ENCODE results near the gene PRCP.

PRCP gene

GRCh38 chr11:82787981-82788380 lies 112.2 kb downstream of the PRCP start:
- Histone ChIP-seq H3K27ac (no peak overlapping the region), H3K36me3 (no peaks in the 10 kb centered on the region), H3K27me3 (peaks cover 6% of the 10 kb centered on the region), H3K9me3 (no peaks in the 10 kb centered on the region), H3K4me3 (ENCODE audit: low read depth in 1 of 2, low read length in 1 of 2) (no peak overlapping the region), H3K4me1 (ENCODE audit: control insufficient read depth in 1 of 2, insufficient read depth in 1 of 2, low read depth in 1 of 2, low read length in 1 of 2) (no peaks in the 10 kb centered on the region)
- no peak for TF ChIP-seq CTCF (IDR thresholded peaks at IDR 0.05)

GRCh38 chr11:82786836-82787235 lies 113.4 kb downstream of the PRCP start:
- Histone ChIP-seq H3K36me3 (no peaks in the 10 kb centered on the region), H3K9me3 (no peaks in the 10 kb centered on the region), H3K27ac (no peak overlapping the region), H3K27me3 (peaks cover 6% of the 10 kb centered on the region), H3K4me1 (ENCODE audit: control insufficient read depth in 1 of 2, insufficient read depth in 1 of 2, low read depth in 1 of 2, low read length in 1 of 2) (no peaks in the 10 kb centered on the region), H3K4me3 (ENCODE audit: low read depth in 1 of 2, low read length in 1 of 2) (no peak overlapping the region)
- no peak for TF ChIP-seq CTCF (IDR thresholded peaks at IDR 0.05)

GRCh38 chr11:82786001-82786400 lies 114.2 kb downstream of the PRCP start:
- no peak overlapping the region for H3K4me3 ChIP-seq (ENCODE audit: low read depth in 1 of 2, low read length in 1 of 2)
- H3K27ac ChIP-seq, result no peak overlapping the region
- H3K9me3 ChIP-seq, result no peaks in the 10 kb centered on the region
- TF ChIP-seq CTCF (IDR thresholded peaks at IDR 0.05), result no peak
- no peaks in the 10 kb centered on the region for H3K4me1 ChIP-seq (ENCODE audit: control insufficient read depth in 1 of 2, insufficient read depth in 1 of 2, low read depth in 1 of 2, low read length in 1 of 2)
- no peaks in the 10 kb centered on the region for H3K36me3 ChIP-seq
- no peaks in the 10 kb centered on the region for H3K27me3 ChIP-seq

- no peak for TF ChIP-seq CTCF (IDR thresholded peaks at IDR 0.05)
- H3K27me3 ChIP-seq, result no peaks in the 10 kb centered on the region
- H3K4me1 ChIP-seq (ENCODE audit: control insufficient read depth in 1 of 2, insufficient read depth in 1 of 2, low read depth in 1 of 2, low read length in 1 of 2), result no peaks in the 10 kb centered on the region
- no peak overlapping the region for H3K4me3 ChIP-seq (ENCODE audit: low read depth in 1 of 2, low read length in 1 of 2)
- no peak overlapping the region for H3K27ac ChIP-seq
- H3K36me3 ChIP-seq, result no peaks in the 10 kb centered on the region
- H3K9me3 ChIP-seq, result no peaks in the 10 kb centered on the region
Observed at GRCh38 chr11:82782825-82783374, 117.3 kb downstream of the PRCP start.

GRCh38 chr11:82778776-82779175 lies 121.5 kb downstream of the PRCP start:
- no peaks in the 10 kb centered on the region for H3K27me3 ChIP-seq
- H3K4me1 ChIP-seq (ENCODE audit: control insufficient read depth in 1 of 2, insufficient read depth in 1 of 2, low read depth in 1 of 2, low read length in 1 of 2), result no peaks in the 10 kb centered on the region
- H3K36me3 ChIP-seq, result no peaks in the 10 kb centered on the region
- no peaks in the 10 kb centered on the region for H3K9me3 ChIP-seq
- H3K4me3 ChIP-seq (ENCODE audit: low read depth in 1 of 2, low read length in 1 of 2), result no peak overlapping the region
- TF ChIP-seq CTCF (IDR thresholded peaks at IDR 0.05), result no peak
- H3K27ac ChIP-seq, result no peak overlapping the region

GRCh38 chr11:82776377-82776776 lies 123.9 kb downstream of the PRCP start:
- H3K4me3 ChIP-seq (ENCODE audit: low read depth in 1 of 2, low read length in 1 of 2), result no peak overlapping the region
- H3K4me1 ChIP-seq (ENCODE audit: control insufficient read depth in 1 of 2, insufficient read depth in 1 of 2, low read depth in 1 of 2, low read length in 1 of 2), result no peaks in the 10 kb centered on the region
- H3K27ac ChIP-seq, result no peak overlapping the region
- no peaks in the 10 kb centered on the region for H3K27me3 ChIP-seq
- no peak for TF ChIP-seq CTCF (IDR thresholded peaks at IDR 0.05)
- H3K9me3 ChIP-seq, result no peaks in the 10 kb centered on the region
- no peaks in the 10 kb centered on the region for H3K36me3 ChIP-seq

Measured in neutrophil (primary cell).